GM21717 (cell line): ENCODE measurements around the gene PIP4P1.
A peak's percentile ranks its signal among the peaks of the same experiment; 100 is the strongest.

Experiments used
- ATAC-seq: cut with Tn5 transposase; IDR thresholded peaks from one replicate; pipeline ENCODE4 v1.9.1; 2021; ENCODE audit warnings: mild to moderate bottlenecking, moderate library complexity; ENCODE audit not compliant: unreplicated experiment

Gene PIP4P1

GRCh38 chr14:20438664-20439063, 22.6 kb downstream of the PIP4P1 start:
- no peak for ATAC-seq

GRCh38 chr14:20436363-20436755, 24.9 kb downstream of the PIP4P1 start:
- no peak for ATAC-seq

- ATAC-seq: no peak
Measured at GRCh38 chr14:20435582-20436362, 25.5 kb downstream of the PIP4P1 start, which contains the start of gene KLHL33. TSS of gene KLHL33 (minus strand) at chr14:20436166. CDS start at chr14:20435811, 355 bp downstream.

- no peak for ATAC-seq
Measured at GRCh38 chr14:20434701-20435581, 26.3 kb downstream of the PIP4P1 start.

GRCh38 chr14:20429801-20430669, 31.2 kb downstream of the PIP4P1 start:
- ATAC-seq: no peak

- no peak for ATAC-seq
Measured at GRCh38 chr14:20428802-20429201, 32.4 kb downstream of the PIP4P1 start.

GRCh38 chr14:20428010-20428365, 33.2 kb downstream of the PIP4P1 start:
- ATAC-seq: peak; percentile 31

GRCh38 chr14:20427231-20428009, 33.8 kb downstream of the PIP4P1 start:
- ATAC-seq: peak; percentile 77

- ATAC-seq: no peak
Measured at GRCh38 chr14:20424851-20425250, 36.4 kb downstream of the PIP4P1 start.

- no peak for ATAC-seq
Measured at GRCh38 chr14:20422886-20423285, 38.3 kb downstream of the PIP4P1 start.

GRCh38 chr14:20421267-20421666, 40.0 kb downstream of the PIP4P1 start:
- no peak for ATAC-seq

- ATAC-seq: no peak
Measured at GRCh38 chr14:20419419-20419818, 41.8 kb downstream of the PIP4P1 start.

GRCh38 chr14:20418501-20418909, 42.7 kb downstream of the PIP4P1 start:
- no peak for ATAC-seq

- ATAC-seq: no peak
Measured at GRCh38 chr14:20417250-20418186, 43.7 kb downstream of the PIP4P1 start.

- ATAC-seq: no peak
Measured at GRCh38 chr14:20416223-20416622, 45.0 kb downstream of the PIP4P1 start.

GRCh38 chr14:20415782-20416206, 45.4 kb downstream of the PIP4P1 start:
- ATAC-seq: no peak

- ATAC-seq: no peak
Measured at GRCh38 chr14:20413744-20414082, 47.5 kb downstream of the PIP4P1 start.

GRCh38 chr14:20412876-20413743, 48.1 kb downstream of the PIP4P1 start, which contains the start of gene TEP1:
TSS of gene TEP1 (minus strand) at chr14:20413501. CDS start at chr14:20408439, 5,062 bp downstream.
- ATAC-seq: peak; percentile 75
